ENCODE results near the gene MSTN.
A peak's percentile ranks its signal among the peaks of the same experiment; 100 is the strongest.

Gene MSTN

GRCh38 chr2:190062601-190063000, at the start of gene MSTN:
Gene MSTN, minus strand, starts transcription at chr2:190062729. Its CDS starts 133 bp downstream, at chr2:190062596.
- no peak for DNase-seq

- no peak for DNase-seq
Observed at GRCh38 chr2:190111166-190111565, 48.6 kb upstream of the MSTN start.

- no peak for DNase-seq
Observed at GRCh38 chr2:190110699-190111098, 48.2 kb upstream of the MSTN start.

- no peak for DNase-seq
Observed at GRCh38 chr2:190110131-190110530, 47.6 kb upstream of the MSTN start.

GRCh38 chr2:190107409-190107808, 44.9 kb upstream of the MSTN start:
- no peak for DNase-seq

- DNase-seq, result no peak
Observed at GRCh38 chr2:190106783-190107182, 44.3 kb upstream of the MSTN start.

- DNase-seq, result no peak
Observed at GRCh38 chr2:190105554-190105953, 43.0 kb upstream of the MSTN start.

GRCh38 chr2:190103144-190103543, 40.6 kb upstream of the MSTN start:
- DNase-seq, result no peak

- no peak for DNase-seq
Observed at GRCh38 chr2:190099890-190100697, 37.6 kb upstream of the MSTN start.

GRCh38 chr2:190098851-190099250, 36.3 kb upstream of the MSTN start:
- no peak for DNase-seq

- DNase-seq, result no peak
Observed at GRCh38 chr2:190097115-190097514, 34.6 kb upstream of the MSTN start.

- DNase-seq, result no peak
Observed at GRCh38 chr2:190094316-190094871, 31.9 kb upstream of the MSTN start.

- DNase-seq, result no peak
Observed at GRCh38 chr2:190093793-190094192, 31.3 kb upstream of the MSTN start.

- no peak for DNase-seq
Observed at GRCh38 chr2:190090148-190090547, 27.6 kb upstream of the MSTN start.

- peak; percentile 67 for DNase-seq
Observed at GRCh38 chr2:190088917-190089316, 26.4 kb upstream of the MSTN start.

GRCh38 chr2:190084704-190085103, 22.2 kb upstream of the MSTN start:
- DNase-seq, result no peak

GRCh38 chr2:190082118-190082517, 19.6 kb upstream of the MSTN start:
- no peak for DNase-seq

GRCh38 chr2:190080527-190081049, 18.1 kb upstream of the MSTN start:
- no peak for DNase-seq

GRCh38 chr2:190079160-190079559, 16.6 kb upstream of the MSTN start:
- no peak for DNase-seq

GRCh38 chr2:190075623-190076022, 13.1 kb upstream of the MSTN start:
- no peak for DNase-seq

GRCh38 chr2:190069936-190070696, 7.6 kb upstream of the MSTN start:
- peak; percentile 52 for DNase-seq

GRCh38 chr2:190068764-190069163, 6.2 kb upstream of the MSTN start:
- no peak for DNase-seq

- DNase-seq, result no peak
Observed at GRCh38 chr2:190065839-190066238, 3.3 kb upstream of the MSTN start.

GRCh38 chr2:190063624-190064023, 1.1 kb upstream of the MSTN start:
- DNase-seq, result no peak

Data from CD4-positive, alpha-beta T cell treated with Interleukin-10 for 1 hour (primary cell).